VCaP (cell line): ENCODE data around the gene APBB1.

Experiments used
- H3K27ac ChIP-seq: fragments of 450-650 bp; 2 replicates; pipeline ENCODE4 v1.5.1; 2017
- TF ChIP-seq, protein P1 (sequence below): fragments of 450-650 bp; conservative IDR thresholded peaks from 2 replicates; pipeline ENCODE4 v1.5.1; 2017; ENCODE audit warnings: mild to moderate bottlenecking, moderate library complexity

The APBB1 gene

DNA sequence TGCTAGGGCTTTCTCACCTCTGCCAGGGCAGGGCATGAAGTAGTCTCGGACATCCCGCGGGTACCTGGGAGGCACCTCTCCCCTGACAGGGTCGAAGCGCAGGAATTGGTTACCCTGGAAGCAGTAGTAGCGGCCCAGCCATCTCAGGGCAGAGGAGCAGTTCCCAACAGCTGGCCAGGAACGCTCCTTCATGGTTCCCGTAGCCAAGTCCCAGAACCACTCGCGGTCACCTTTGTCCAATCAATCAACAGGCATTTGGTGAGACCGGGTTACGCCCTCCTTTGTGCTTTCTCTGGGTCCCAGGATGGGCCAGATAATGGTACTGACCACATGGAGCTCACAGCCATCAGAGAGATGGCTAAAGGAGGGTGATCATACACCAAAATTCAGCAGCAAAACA lies 18.5 kb upstream of the APBB1 start:
- TF ChIP-seq, protein P1, sequence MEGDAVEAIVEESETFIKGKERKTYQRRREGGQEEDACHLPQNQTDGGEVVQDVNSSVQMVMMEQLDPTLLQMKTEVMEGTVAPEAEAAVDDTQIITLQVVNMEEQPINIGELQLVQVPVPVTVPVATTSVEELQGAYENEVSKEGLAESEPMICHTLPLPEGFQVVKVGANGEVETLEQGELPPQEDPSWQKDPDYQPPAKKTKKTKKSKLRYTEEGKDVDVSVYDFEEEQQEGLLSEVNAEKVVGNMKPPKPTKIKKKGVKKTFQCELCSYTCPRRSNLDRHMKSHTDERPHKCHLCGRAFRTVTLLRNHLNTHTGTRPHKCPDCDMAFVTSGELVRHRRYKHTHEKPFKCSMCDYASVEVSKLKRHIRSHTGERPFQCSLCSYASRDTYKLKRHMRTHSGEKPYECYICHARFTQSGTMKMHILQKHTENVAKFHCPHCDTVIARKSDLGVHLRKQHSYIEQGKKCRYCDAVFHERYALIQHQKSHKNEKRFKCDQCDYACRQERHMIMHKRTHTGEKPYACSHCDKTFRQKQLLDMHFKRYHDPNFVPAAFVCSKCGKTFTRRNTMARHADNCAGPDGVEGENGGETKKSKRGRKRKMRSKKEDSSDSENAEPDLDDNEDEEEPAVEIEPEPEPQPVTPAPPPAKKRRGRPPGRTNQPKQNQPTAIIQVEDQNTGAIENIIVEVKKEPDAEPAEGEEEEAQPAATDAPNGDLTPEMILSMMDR: no peak
- no peak overlapping the region for H3K27ac ChIP-seq

DNA sequence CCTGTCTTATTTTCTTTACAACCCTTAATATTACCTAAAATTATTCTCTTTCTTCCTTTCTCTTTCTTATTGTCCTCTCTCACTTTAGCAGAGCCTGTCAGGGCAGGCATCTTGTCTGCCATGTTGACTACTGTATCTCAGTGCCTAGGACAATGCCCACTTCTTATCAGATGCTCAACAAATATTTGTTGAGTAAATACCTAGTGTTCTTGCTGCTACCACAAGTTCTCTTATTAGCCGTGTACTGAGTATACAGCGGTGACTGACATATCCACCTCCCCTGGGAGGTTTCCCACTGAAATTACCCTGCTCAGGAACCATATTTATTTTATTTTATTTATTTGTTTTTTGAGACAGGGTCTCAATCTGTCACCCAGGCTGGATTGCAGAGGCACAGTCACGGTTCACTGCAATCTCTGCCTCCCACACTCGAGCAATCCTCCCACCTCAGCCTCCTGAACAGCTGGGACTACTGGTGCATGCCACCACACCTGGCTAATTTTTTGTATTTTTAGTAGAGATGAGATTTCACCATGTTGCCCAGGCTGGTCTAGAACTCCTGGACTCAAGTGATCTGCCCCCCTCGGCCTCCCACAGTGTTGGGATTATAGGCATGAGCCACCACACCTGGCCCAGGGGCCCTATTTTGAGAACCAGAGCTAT lies 15.2 kb upstream of the APBB1 start:
- TF ChIP-seq, protein P1: no peak
- H3K27ac ChIP-seq: peak overlapping the region; percentile 46

DNA sequence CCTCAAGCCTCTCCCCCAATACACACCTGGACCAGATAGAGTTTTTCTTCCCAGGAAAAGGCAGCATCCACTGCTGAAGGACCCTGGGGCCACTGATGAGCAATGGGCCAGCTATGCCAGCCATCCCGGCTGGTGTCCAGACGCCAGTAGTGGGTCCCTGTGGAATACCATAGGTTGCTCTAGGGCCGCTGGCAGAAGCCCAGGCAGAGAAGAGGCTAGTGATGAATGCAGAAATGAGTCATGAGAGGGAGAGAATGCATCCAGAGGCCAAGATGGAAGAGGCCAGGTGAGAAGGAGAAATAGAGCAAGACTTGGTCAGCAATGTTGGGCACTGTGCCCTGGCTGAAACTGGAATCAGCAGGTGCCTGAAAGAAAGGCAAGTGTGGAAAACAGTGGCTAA lies 13.0 kb upstream of the APBB1 start:
- TF ChIP-seq, protein P1: no peak
- no peak overlapping the region for H3K27ac ChIP-seq

DNA sequence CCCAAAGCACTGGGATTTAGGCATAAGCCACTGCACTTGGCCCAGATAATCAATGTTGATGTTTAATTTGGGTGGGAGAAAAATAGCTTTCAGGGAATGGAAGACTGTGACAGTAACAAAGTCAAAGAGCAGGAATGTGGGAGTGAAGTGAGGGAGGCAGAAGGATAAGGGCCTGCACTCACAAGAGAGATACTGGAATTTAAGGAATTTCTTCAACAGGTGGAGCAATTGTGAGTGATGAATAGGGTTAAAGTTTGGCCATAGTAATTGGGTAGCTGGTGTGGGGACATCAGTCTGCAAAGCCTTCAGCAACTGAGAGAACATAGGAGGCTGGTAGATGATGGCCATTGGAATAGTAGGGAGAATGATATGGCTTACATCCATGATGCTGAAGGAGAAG lies 8.6 kb upstream of the APBB1 start:
- TF ChIP-seq, protein P1: no peak
- H3K27ac ChIP-seq: no peak overlapping the region

DNA sequence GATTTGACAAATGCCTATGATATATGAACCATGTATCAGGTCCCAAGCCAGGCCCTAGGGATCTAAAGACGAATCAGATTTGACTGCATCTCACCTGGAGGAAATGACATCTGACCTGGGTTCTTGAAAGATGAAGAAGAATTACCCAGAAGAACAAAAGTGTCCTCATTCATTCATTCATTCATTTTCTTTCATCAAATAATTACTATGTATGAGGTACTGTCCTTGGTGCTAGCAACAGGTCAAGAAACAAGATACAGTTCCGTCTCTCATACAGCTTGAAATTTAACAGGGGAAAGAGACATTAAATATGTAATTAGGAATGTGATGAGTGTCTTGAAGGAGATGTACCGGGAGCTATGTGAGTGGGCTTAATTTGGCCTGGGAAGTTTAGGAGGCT lies 1.8 kb upstream of the APBB1 start:
- H3K27ac ChIP-seq: no peak overlapping the region
- TF ChIP-seq, protein P1: no peak

DNA sequence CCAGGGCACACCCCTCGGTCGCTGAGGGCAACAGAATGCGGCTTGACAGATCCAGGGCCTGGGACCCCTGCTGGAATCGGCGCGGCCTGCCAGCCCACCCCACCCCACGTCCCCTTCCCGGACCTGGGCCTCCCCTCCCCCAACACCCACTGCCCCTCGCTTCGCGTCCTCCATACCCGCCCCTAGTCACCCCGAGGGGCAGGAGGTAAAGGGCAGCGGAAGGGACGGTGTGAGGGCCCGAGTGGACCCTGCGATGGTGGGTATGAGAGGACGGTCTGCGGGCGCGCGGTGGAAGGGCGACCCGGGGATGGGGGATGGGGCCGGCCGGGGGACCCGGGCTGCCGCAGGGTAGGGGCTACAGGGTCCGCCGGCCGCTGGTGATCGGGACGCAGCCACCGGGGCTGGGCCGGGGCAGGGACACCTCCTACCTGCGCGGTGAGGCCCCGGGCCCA lies 311 bp downstream of the APBB1 start:
- peak overlapping the region; percentile 77 for H3K27ac ChIP-seq
- TF ChIP-seq, protein P1: no peak

DNA sequence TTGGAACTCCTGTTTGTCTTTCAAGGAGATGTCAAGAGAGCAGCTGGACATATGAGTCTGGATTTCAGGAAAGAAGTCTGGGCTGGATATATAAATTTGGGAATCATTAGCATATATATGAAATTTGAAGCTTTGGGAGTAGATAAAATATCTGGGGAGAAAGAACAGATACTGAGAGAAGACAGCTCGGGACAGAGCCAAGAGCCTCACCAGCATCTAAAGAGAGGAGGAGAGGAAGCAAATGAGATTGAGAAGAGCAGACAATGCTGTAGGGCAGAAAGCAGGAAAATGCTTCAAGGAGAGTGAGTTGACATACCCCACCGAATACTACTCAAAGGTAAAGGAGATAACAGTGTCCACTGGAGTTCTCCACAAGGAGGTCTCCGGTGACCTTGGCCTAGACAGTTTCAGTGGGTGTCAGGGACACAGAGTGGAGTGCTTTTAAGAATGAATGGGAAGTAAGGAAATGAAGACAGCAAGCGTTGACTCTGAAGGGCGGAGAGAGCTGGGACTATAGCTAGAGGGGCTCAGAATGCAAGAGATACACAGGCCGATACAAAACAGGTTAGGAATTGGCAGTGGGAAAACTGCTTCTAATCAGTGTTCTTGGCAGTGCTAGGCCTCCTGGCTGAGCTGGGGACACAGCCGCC lies 862 bp downstream of the APBB1 start:
- TF ChIP-seq, protein P1: no peak
- H3K27ac ChIP-seq: peak overlapping the region; percentile 77; the same call in 1 of the 2 replicates
